Astrocyte (in vitro differentiated cells and primary cell): ENCODE measurements around the gene KBTBD13.

ENCODE experiments used
- EZH2 ChIP-seq: IDR thresholded peaks from 2 replicates; pipeline ENCODE4 v1.6.1; 2012; ENCODE audit warnings: mild to moderate bottlenecking, low read length, inconsistent platforms; ENCODE audit not compliant: insufficient read depth
- TF ChIP-seq, protein P1 (sequence below): IDR thresholded peaks from 2 replicates; pipeline ENCODE4 v1.5.1; 2011; ENCODE audit warnings: low read depth, mild to moderate bottlenecking, inconsistent platforms, low read length, moderate library complexity; ENCODE audit not compliant: insufficient read depth

GRCh38 chr15:65040461-65040860 is 36.1 kb upstream of the KBTBD13 start:
- TF ChIP-seq, protein P1, sequence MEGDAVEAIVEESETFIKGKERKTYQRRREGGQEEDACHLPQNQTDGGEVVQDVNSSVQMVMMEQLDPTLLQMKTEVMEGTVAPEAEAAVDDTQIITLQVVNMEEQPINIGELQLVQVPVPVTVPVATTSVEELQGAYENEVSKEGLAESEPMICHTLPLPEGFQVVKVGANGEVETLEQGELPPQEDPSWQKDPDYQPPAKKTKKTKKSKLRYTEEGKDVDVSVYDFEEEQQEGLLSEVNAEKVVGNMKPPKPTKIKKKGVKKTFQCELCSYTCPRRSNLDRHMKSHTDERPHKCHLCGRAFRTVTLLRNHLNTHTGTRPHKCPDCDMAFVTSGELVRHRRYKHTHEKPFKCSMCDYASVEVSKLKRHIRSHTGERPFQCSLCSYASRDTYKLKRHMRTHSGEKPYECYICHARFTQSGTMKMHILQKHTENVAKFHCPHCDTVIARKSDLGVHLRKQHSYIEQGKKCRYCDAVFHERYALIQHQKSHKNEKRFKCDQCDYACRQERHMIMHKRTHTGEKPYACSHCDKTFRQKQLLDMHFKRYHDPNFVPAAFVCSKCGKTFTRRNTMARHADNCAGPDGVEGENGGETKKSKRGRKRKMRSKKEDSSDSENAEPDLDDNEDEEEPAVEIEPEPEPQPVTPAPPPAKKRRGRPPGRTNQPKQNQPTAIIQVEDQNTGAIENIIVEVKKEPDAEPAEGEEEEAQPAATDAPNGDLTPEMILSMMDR, result no peak
- no peak for TF ChIP-seq EZH2
